ENCODE measurements around the gene RETREG1. TPM values are rescaled to one million over a fixed set of nuclear protein-coding genes. Genes with fewer than 3 reads are reported as not detected.

RETREG1 gene
- total RNA-seq, 4 donors from 2014 or later = 0.51 to 12.5 (median 4.5) TPM

DNA sequence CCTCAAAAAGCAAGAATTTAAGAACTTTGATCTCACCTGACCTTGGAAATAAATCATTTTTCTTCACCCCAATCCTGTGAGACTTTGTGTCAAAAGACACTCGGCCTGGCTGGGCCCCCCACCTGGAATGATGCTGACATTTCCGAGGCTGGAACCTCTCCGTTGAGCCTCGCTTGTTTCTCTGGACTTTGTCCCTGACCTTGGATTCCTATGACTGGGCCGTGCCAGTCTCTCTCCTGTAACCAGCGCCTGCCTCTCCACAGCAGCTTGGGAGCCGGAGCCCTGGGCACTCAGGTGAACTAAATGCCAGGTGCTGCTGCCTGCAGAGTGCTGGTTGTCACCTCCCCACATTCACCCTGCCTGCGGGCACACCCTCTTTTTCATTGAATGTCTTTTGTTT is 62.7 kb downstream of the RETREG1 start:
- no peaks in the 10 kb centered on the region for H3K4me1 ChIP-seq
- TF ChIP-seq, protein P1, sequence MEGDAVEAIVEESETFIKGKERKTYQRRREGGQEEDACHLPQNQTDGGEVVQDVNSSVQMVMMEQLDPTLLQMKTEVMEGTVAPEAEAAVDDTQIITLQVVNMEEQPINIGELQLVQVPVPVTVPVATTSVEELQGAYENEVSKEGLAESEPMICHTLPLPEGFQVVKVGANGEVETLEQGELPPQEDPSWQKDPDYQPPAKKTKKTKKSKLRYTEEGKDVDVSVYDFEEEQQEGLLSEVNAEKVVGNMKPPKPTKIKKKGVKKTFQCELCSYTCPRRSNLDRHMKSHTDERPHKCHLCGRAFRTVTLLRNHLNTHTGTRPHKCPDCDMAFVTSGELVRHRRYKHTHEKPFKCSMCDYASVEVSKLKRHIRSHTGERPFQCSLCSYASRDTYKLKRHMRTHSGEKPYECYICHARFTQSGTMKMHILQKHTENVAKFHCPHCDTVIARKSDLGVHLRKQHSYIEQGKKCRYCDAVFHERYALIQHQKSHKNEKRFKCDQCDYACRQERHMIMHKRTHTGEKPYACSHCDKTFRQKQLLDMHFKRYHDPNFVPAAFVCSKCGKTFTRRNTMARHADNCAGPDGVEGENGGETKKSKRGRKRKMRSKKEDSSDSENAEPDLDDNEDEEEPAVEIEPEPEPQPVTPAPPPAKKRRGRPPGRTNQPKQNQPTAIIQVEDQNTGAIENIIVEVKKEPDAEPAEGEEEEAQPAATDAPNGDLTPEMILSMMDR (IDR thresholded peaks at IDR 0.05) = no peak
- TF ChIP-seq POLR2A (IDR thresholded peaks at IDR 0.05) = no peak
- H3K9me3 ChIP-seq = no peaks in the 10 kb centered on the region
- DNase-seq = no peak
- intact Hi-C loops (cut with DNase I; ENCODE audit: low total_unique reads) = no loop called here
- no peak overlapping the region for H3K27ac ChIP-seq
- H3K27me3 ChIP-seq = no peaks in the 10 kb centered on the region
- H3K36me3 ChIP-seq = no peaks in the 10 kb centered on the region
- no peak overlapping the region for H3K4me3 ChIP-seq

DNA sequence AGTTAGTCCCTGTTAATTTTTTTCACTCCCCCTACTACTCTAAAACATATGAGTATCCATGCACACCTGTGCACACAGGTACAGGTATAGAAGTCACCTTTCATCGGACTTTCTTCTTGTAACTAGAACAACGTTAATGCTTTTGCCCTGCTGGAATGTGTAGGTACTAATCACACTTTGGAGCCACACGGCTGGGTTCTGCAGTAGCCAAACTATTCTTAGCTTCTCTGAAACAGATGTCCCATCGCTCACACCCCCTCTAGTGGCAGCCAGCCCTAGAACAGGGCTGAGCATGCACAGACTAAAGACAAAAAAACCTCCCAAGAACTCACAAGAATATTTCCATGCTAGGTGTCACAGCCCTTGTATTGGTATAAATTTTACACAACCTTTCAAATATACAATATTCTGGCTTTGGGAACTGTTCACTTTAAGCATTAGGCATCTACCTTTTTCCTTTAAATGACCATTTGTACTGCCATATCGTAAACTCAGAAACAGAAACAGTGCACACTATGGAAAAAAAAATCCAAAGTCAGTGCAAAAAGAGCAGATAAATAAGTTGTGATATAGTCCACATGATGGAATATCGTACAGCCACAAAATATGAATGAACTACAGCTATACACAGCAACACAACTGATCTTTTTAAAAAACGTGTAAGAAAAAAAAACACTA is 64.0 kb downstream of the RETREG1 start:
- Histone ChIP-seq H3K4me3 (no peak overlapping the region), H3K9me3 (no peaks in the 10 kb centered on the region), H3K27ac (no peak overlapping the region), H3K4me1 (no peaks in the 10 kb centered on the region), H3K27me3 (no peaks in the 10 kb centered on the region), H3K36me3 (no peaks in the 10 kb centered on the region)
- intact Hi-C loops (cut with DNase I; ENCODE audit: low total_unique reads) = no loop called here
- no peak for TF ChIP-seq POLR2A (IDR thresholded peaks at IDR 0.05)
- TF ChIP-seq, protein P1 (IDR thresholded peaks at IDR 0.05) = peak; percentile 21 to 41 (median 32)
- DNase-seq = peak; percentile 28 to 49

DNA sequence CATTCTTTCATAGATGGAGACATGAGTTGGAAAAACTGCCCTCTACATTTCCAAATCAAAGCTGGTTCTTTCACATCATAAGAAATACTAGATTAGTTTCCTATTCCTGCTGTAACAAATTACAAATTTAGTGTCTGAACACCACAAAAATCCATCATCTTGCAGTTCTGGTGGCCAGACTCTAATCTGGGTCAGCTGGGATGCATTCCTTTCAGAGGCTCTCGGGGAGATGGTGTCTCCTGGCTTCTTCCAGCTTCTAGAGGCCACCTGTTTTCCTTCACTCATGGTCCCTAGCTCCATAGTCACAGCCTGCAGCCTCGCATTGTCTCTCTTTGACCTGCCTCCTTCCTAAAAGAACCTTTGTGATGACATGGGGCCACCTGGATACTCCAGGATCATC is 65.2 kb downstream of the RETREG1 start:
- intact Hi-C loops (cut with DNase I; ENCODE audit: low total_unique reads) = no loop called here
- Histone ChIP-seq H3K27me3 (no peaks in the 10 kb centered on the region), H3K4me3 (no peak overlapping the region), H3K4me1 (no peaks in the 10 kb centered on the region), H3K9me3 (no peaks in the 10 kb centered on the region), H3K36me3 (no peaks in the 10 kb centered on the region), H3K27ac (no peak overlapping the region)
- TF ChIP-seq POLR2A (IDR thresholded peaks at IDR 0.05) = no peak
- TF ChIP-seq, protein P1 (IDR thresholded peaks at IDR 0.05) = no peak
- no peak for DNase-seq

DNA sequence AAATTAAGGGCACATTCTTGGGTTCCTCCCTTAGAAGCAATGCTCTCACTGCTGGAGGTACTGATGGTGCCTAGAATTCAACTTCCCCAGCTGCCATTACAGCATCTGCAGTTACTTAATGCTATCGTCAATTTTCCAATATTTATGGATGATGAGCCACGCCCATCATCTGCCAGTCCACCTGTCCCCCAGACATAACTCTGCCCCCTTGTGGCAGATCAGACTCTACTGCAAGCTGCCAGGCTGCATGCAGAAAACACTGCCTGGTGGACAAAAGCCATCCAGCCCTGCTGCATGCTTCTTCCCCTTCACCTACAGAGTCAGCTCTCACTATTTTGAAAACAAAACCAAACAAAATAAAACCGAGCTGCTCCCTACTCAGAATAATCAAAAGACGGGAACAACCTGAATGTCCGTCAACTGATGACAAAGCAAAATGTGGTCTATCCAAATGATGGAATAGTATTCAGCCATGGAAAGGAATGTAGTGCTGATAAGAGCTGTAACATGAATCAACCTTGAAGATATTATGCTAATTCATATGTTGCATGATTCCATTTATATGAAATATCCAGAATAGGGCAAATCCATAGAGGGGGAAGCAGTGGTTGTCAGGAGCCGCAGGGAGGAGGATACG is 66.4 kb downstream of the RETREG1 start:
- TF ChIP-seq POLR2A (IDR thresholded peaks at IDR 0.05) = no peak
- TF ChIP-seq, protein P1 (IDR thresholded peaks at IDR 0.05) = no peak
- DNase-seq = no peak
- no peak overlapping the region for H3K4me3 ChIP-seq
- H3K27ac ChIP-seq = no peak overlapping the region
- intact Hi-C loops (cut with DNase I; ENCODE audit: low total_unique reads) = no loop called here
- no peaks in the 10 kb centered on the region for H3K27me3 ChIP-seq
- H3K9me3 ChIP-seq = no peaks in the 10 kb centered on the region
- no peaks in the 10 kb centered on the region for H3K36me3 ChIP-seq
- H3K4me1 ChIP-seq = no peaks in the 10 kb centered on the region

DNA sequence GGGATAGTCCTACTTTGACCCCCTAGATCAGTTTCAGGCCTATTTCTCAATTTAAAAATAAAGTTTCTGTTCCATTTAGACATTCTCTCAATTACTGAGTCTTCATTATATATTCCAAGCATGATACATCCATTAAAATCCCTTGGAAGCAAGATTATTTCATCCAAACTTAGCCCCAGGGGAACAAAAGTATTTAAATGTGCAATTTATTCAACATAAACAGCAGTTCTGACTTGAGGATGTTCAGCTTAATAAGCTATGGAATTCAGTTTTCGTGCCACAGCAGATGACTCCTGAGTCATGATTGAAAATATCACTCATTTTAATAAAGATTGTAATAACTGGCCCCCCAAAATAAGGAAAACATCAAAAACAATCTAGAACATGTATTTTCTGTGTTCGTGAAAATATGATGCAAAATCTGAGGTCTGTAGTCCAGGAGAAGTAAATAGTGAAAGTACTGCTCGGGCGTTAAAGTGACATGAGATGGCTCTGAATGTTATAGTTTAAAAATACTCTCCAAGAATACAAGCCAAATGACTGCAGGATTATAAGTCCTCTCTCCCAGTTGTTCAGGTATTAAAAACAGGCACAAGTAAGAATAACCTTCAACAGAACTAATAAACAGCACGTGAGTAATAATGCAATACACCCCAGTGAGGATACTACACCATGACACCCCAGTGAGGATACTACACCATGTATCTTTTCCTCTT is 67.1 kb downstream of the RETREG1 start:
- DNase-seq = no peak

More for the DNA sequence above, 67.1 kb downstream of the RETREG1 start:
- Histone ChIP-seq H3K36me3 (no peaks in the 10 kb centered on the region), H3K27ac (peak overlapping the region in 1 of 2 donors; percentile 15), H3K27me3 (no peaks in the 10 kb centered on the region), H3K4me3 (no peak overlapping the region), H3K9me3 (no peaks in the 10 kb centered on the region), H3K4me1 (no peaks in the 10 kb centered on the region)
- no peak for TF ChIP-seq POLR2A (IDR thresholded peaks at IDR 0.05)
- TF ChIP-seq, protein P1 (IDR thresholded peaks at IDR 0.05) = no peak
- intact Hi-C loops (cut with DNase I; ENCODE audit: low total_unique reads) = no loop called here
